NCI-H345 (cell line): ENCODE measurements around the gene MAGEB17.
"Not testable (repeated sequence)": the region's sequence is repeated elsewhere in the genome, so short reads cannot be mapped to it uniquely, and the experiment has no call there.

Experiments used
- DNase-seq: peaks from one replicate; lab custom pipeline; 2025; lab: John Stamatoyannopoulos, UW

The MAGEB17 gene

GRCh38 chrX:16156692-16157331, 10.5 kb upstream of the MAGEB17 start:
- no peak for DNase-seq

- DNase-seq, result peak; percentile 3
These were observed 6.6 kb upstream of the MAGEB17 start for GRCh38 chrX:16160729-16161128.

GRCh38 chrX:16161173-16161572, 6.1 kb upstream of the MAGEB17 start:
- not testable (repeated sequence) for DNase-seq

- DNase-seq, result no peak
These were observed 4.9 kb upstream of the MAGEB17 start for GRCh38 chrX:16162391-16162790.

- DNase-seq, result no peak
These were observed 2.5 kb upstream of the MAGEB17 start for GRCh38 chrX:16164748-16165147.

- DNase-seq, result no peak
These were observed 3.8 kb downstream of the MAGEB17 start for GRCh38 chrX:16171039-16171438.

GRCh38 chrX:16171944-16172343, 4.7 kb downstream of the MAGEB17 start:
- no peak for DNase-seq

GRCh38 chrX:16172391-16172790, 5.1 kb downstream of the MAGEB17 start:
- no peak for DNase-seq

- no peak for DNase-seq
These were observed 8.2 kb downstream of the MAGEB17 start for GRCh38 chrX:16175329-16176061.

- DNase-seq, result no peak
These were observed 10.0 kb downstream of the MAGEB17 start for GRCh38 chrX:16177260-16177659.

GRCh38 chrX:16183843-16184242, 16.6 kb downstream of the MAGEB17 start:
- not testable (repeated sequence) for DNase-seq

GRCh38 chrX:16185725-16186136, 18.4 kb downstream of the MAGEB17 start:
- DNase-seq, result peak; percentile 16

- DNase-seq, result peak; percentile 41
These were observed 19.2 kb downstream of the MAGEB17 start for GRCh38 chrX:16186380-16187007.

- DNase-seq, result peak; percentile 45
These were observed 19.9 kb downstream of the MAGEB17 start for GRCh38 chrX:16187024-16187760.

GRCh38 chrX:16188687-16189086, 21.4 kb downstream of the MAGEB17 start:
- DNase-seq, result peak; percentile 79

- DNase-seq, result no peak
These were observed 24.3 kb downstream of the MAGEB17 start for GRCh38 chrX:16191605-16192004.

- no peak for DNase-seq
These were observed 29.5 kb downstream of the MAGEB17 start for GRCh38 chrX:16196829-16197228.

- no peak for DNase-seq
These were observed 32.1 kb downstream of the MAGEB17 start for GRCh38 chrX:16199343-16199742.

GRCh38 chrX:16202943-16203342, 35.7 kb downstream of the MAGEB17 start:
- DNase-seq, result no peak

GRCh38 chrX:16204538-16204937, 37.3 kb downstream of the MAGEB17 start:
- no peak for DNase-seq

GRCh38 chrX:16205840-16206239, 38.6 kb downstream of the MAGEB17 start:
- no peak for DNase-seq

GRCh38 chrX:16207634-16208033, 40.4 kb downstream of the MAGEB17 start:
- peak; percentile 13 for DNase-seq
